Measurements from ENCODE around the gene PYY. TPM values are rescaled to one million over a fixed set of nuclear protein-coding genes. Genes with fewer than 3 reads are reported as not detected.

Gene PYY
- total RNA-seq, 1 experiment from 2014 or later = 2.0 TPM

DNA sequence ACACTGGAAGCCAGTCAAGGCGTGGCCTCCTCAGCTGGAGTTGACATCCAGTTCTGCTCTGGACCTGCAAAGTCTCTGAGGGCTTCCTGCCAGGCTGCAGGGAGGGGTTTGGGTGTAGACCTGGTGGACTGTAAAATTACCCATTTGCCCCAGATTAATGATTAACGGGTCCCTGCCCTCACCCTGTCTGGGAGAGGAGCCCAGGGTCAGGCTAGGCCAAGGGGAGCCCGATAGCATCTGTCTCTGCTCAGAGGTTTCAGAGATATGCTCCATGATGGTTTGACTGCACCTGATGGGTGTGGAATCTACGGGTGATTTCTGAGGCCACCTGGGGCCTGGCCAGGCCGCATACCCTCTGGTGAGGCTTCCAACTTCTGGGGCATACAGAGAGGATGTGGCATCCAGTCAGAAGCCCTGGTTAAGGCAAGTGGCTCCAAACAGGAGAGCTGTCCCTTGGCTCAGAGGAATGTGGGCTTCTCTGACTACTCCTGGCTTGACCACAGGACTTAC lies 22.6 kb downstream of the PYY start:
- Mint-ChIP-seq H3K36me3 (ENCODE audit: insufficient read depth in 1 of 3, low read depth in 3 of 3) (no peaks in the 10 kb centered on the region), H3K4me3 (no peak overlapping the region), H3K27ac (peak overlapping the region in 1 of 3 experiments; percentile 48; a peak in 1 of 7 replicates), H3K27me3 (ENCODE audit: low read depth) (peaks cover 44% of the 10 kb centered on the region), H3K9me3 (peaks cover 0 to 3% of the 10 kb centered on the region in 2 experiments; a peak in 1 of 5 replicates), H3K4me1 (peaks cover 7 to 14% of the 10 kb centered on the region in 2 experiments)
- no CpG with 5 or more reads among the region's 5 CpGs for WGBS (ENCODE audit: extremely low coverage, insufficient read length, low lambda C conversion rate)
- Histone ChIP-seq H3K4me1 (ENCODE audit: insufficient read depth, low read length) (no peaks in the 10 kb centered on the region), H4K91ac (ENCODE audit: insufficient read length, low read depth, low read length) (no peak overlapping the region), H4K5ac (ENCODE audit: insufficient read length, low read depth, low read length) (no peak overlapping the region), H3K79me1 (ENCODE audit: insufficient read depth, low read depth, low read length, poor library complexity, severe bottlenecking) (no peaks in the 10 kb centered on the region), H4K8ac (replicated peaks; ENCODE audit: insufficient read length, low read depth, low read length) (no peak overlapping the region), H3T11ph (ENCODE audit: low read length) (no peak overlapping the region), H3K56ac (ENCODE audit: insufficient read length, low read depth, low read length) (no peak overlapping the region), H2AFZ (ENCODE audit: low read length) (no peak overlapping the region), H2BK5ac (ENCODE audit: insufficient read length, low read length) (no peak overlapping the region), H2BK120ac (ENCODE audit: low read depth, low read length, poor library complexity, severe bottlenecking) (no peak overlapping the region), H3K4me2 (ENCODE audit: insufficient read depth, insufficient read length, low read length) (no peak overlapping the region), H3K9me3 (ENCODE audit: control insufficient read depth, low read depth, low read length) (no peaks in the 10 kb centered on the region), H2BK20ac (ENCODE audit: low read depth, low read length, poor library complexity, severe bottlenecking) (no peak overlapping the region), H2BK12ac (ENCODE audit: insufficient read length, low read depth, low read length) (no peak overlapping the region), H3K14ac (ENCODE audit: insufficient read depth, low read length) (no peak overlapping the region), H3K23ac (ENCODE audit: insufficient read length, low read depth, low read length) (no peak overlapping the region), H4K20me1 (ENCODE audit: control insufficient read depth, insufficient read depth, insufficient read length) (no peaks in the 10 kb centered on the region), H3K4ac (ENCODE audit: low read depth, low read length) (no peak overlapping the region), H3K23me2 (ENCODE audit: insufficient read length, low read depth, low read length, poor library complexity, severe bottlenecking) (no peaks in the 10 kb centered on the region), H3K9ac (ENCODE audit: extremely low read depth, insufficient read length, low read length) (no peak overlapping the region), H3K27me3 (ENCODE audit: insufficient read depth, low read length) (no peaks in the 10 kb centered on the region; the same call in 1 of the 2 replicates), H3K79me2 (ENCODE audit: insufficient read depth, low read length) (no peaks in the 10 kb centered on the region), H2BK15ac (ENCODE audit: low read depth, low read length) (no peak overlapping the region), H3K27ac (ENCODE audit: insufficient read length, low read depth, low read length) (no peak overlapping the region), H2AK5ac (ENCODE audit: insufficient read length, low read length) (no peak overlapping the region), H3K18ac (ENCODE audit: insufficient read length, low read depth, low read length) (no peak overlapping the region)
- TF ChIP-seq, protein P1, sequence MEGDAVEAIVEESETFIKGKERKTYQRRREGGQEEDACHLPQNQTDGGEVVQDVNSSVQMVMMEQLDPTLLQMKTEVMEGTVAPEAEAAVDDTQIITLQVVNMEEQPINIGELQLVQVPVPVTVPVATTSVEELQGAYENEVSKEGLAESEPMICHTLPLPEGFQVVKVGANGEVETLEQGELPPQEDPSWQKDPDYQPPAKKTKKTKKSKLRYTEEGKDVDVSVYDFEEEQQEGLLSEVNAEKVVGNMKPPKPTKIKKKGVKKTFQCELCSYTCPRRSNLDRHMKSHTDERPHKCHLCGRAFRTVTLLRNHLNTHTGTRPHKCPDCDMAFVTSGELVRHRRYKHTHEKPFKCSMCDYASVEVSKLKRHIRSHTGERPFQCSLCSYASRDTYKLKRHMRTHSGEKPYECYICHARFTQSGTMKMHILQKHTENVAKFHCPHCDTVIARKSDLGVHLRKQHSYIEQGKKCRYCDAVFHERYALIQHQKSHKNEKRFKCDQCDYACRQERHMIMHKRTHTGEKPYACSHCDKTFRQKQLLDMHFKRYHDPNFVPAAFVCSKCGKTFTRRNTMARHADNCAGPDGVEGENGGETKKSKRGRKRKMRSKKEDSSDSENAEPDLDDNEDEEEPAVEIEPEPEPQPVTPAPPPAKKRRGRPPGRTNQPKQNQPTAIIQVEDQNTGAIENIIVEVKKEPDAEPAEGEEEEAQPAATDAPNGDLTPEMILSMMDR (conservative IDR thresholded peaks at IDR 0.05) = no peak
- no peak for DNase-seq

All from H9 (cell line).